ENCODE data around the gene CUL2.
"Not testable (repeated sequence)": the region's sequence is repeated elsewhere in the genome, so short reads cannot be mapped to it uniquely, and the experiment has no call there.

CUL2 gene

GRCh38 chr10:34973757-34974156, 116.4 kb downstream of the CUL2 start:
- DNase-seq, result not testable (repeated sequence)

- DNase-seq, result not testable (repeated sequence)
Observed at GRCh38 chr10:34973121-34973520, 117.0 kb downstream of the CUL2 start.

GRCh38 chr10:34972591-34972990, 117.5 kb downstream of the CUL2 start:
- not testable (repeated sequence) for DNase-seq

- DNase-seq, result not testable (repeated sequence)
Observed at GRCh38 chr10:34971606-34972334, 118.4 kb downstream of the CUL2 start.

- no peak for DNase-seq
Observed at GRCh38 chr10:34969171-34969570, 121.0 kb downstream of the CUL2 start.

GRCh38 chr10:34967335-34967880, 122.7 kb downstream of the CUL2 start:
- no peak for DNase-seq

- no peak for DNase-seq
Observed at GRCh38 chr10:34966451-34966850, 123.7 kb downstream of the CUL2 start.

- no peak for DNase-seq
Observed at GRCh38 chr10:34966040-34966439, 124.1 kb downstream of the CUL2 start.

- no peak for DNase-seq
Observed at GRCh38 chr10:34964166-34964800, 125.9 kb downstream of the CUL2 start.

- DNase-seq, result no peak
Observed at GRCh38 chr10:34962866-34963265, 127.3 kb downstream of the CUL2 start.

- no peak for DNase-seq
Observed at GRCh38 chr10:34960983-34961382, 129.2 kb downstream of the CUL2 start.

- no peak for DNase-seq
Observed at GRCh38 chr10:34959786-34960185, 130.4 kb downstream of the CUL2 start.

- DNase-seq, result no peak
Observed at GRCh38 chr10:34959321-34959720, 130.8 kb downstream of the CUL2 start.

All from activated gamma-delta T cell treated with Interleukin-2 at 50 U/mL for 16 hours (primary cell).